GM12878 (cell line): ENCODE results near the gene INHBE. TPM values are rescaled to one million over a fixed set of nuclear protein-coding genes. Genes with fewer than 3 reads are reported as not detected.

ENCODE experiments used
- ATAC-seq: fragments of 200-7000 bp; cut with Tn5 transposase; 3 replicates; pipeline ENCODE4 v1.9.1; 2020; ENCODE audit warnings: mild to moderate bottlenecking, moderate library complexity
- BruUV-seq: library from RNA; stranded (reverse); fragments of 400-500 nt; replicated peaks from 2 replicates; lab custom pipeline; 2021; lab: Mats Ljungman, UMichigan
- CTCF ChIA-PET: fragments of 300-600 bp; sonication (Branson Sonifier 250); formaldehyde crosslinking; extraction: SDS; loops from one replicate; lab custom pipeline; 2021; ENCODE audit warnings: inconsistent platforms; lab: Yijun Ruan, JAX
- POLR2A ChIA-PET: fragments of 350-600 bp; formaldehyde crosslinking; extraction: SDS; loops from one replicate; lab custom pipeline; 2021; ENCODE audit warnings: inconsistent platforms; lab: Charles Lee
- RAD21 ChIA-PET: fragments of 300-600 bp; sonication (Branson Sonifier 250); formaldehyde crosslinking; loops from one replicate; lab custom pipeline; 2023; ENCODE audit warnings: antibody characterized with exemption; ENCODE audit not compliant: unreplicated experiment; lab: Charles Lee
- SMC1A ChIA-PET: fragments of 300-600 bp; sonication (Branson Sonifier 250); formaldehyde crosslinking; loops from one replicate; lab custom pipeline; 2023; ENCODE audit not compliant: unreplicated experiment, uncharacterized antibody; lab: Charles Lee
- DNase-seq: peaks from one replicate; pipeline ENCODE4 v3.0.0-alpha.2; 2011; ENCODE audit warnings: low read depth, low spot score
- FAIRE-seq: peaks from 3 replicates; lab custom pipeline; 2011; peaks lifted over from hg19 to GRCh38; lab: Jason Lieb, UNC
- H2AFZ ChIP-seq: 2 replicates; pipeline ENCODE4 v1.6.0; 2011; ENCODE audit warnings: low read depth, low read length, control low read depth; ENCODE audit not compliant: control insufficient read depth
- H3K27ac ChIP-seq: 2 replicates; pipeline ENCODE4 v1.5.1; 2011; ENCODE audit warnings: control low read depth; ENCODE audit not compliant: control insufficient read depth, insufficient read depth
- H3K27me3 ChIP-seq, 2 experiments: replicated peaks in 1 of 2; 2 replicates each; pipeline versions ENCODE4 v1.6.0 to v1.6.1; 2011; ENCODE audit warnings: low read length in 1 of 2; ENCODE audit not compliant: control insufficient read depth in 2 of 2, insufficient read depth in 2 of 2
- H3K36me3 ChIP-seq, 2 experiments: 2 replicates each; pipeline ENCODE4 v1.5.1; 2011; ENCODE audit warnings: low read length in 1 of 2; ENCODE audit not compliant: control insufficient read depth in 2 of 2, insufficient read depth in 2 of 2
- H3K4me1 ChIP-seq: 2 replicates; pipeline ENCODE4 v1.6.1; 2011; ENCODE audit warnings: mild to moderate bottlenecking, low read length, moderate library complexity, mixed read lengths; ENCODE audit not compliant: control insufficient read depth, insufficient read depth
- H3K4me2 ChIP-seq: 2 replicates; pipeline ENCODE4 v1.6.0; 2011; ENCODE audit warnings: control low read depth; ENCODE audit not compliant: control insufficient read depth, insufficient read depth
- H3K4me3 ChIP-seq: fragments of 200-600 bp; sonication (generic); 2 replicates; pipeline ENCODE4 v1.5.1; 2016
- H3K79me2 ChIP-seq: 2 replicates; pipeline ENCODE4 v1.6.0; 2011; ENCODE audit warnings: low read length; ENCODE audit not compliant: control insufficient read depth, insufficient read depth
- H3K9ac ChIP-seq: 2 replicates; pipeline ENCODE4 v1.8.0; 2011; ENCODE audit warnings: low read length, control low read depth, mixed read lengths; ENCODE audit not compliant: control insufficient read depth, insufficient read depth
- H3K9me3 ChIP-seq: replicated peaks from 3 replicates; pipeline ENCODE4 v1.5.1; 2011; ENCODE audit warnings: mild to moderate bottlenecking, low read length; ENCODE audit not compliant: control insufficient read depth, insufficient read depth
- H4K20me1 ChIP-seq: 2 replicates; pipeline ENCODE4 v1.6.0; 2011; ENCODE audit not compliant: control insufficient read depth, insufficient read depth
- BMI1 ChIP-seq: fragments of 450-650 bp; IDR thresholded peaks from 2 replicates; pipeline ENCODE4 v1.6.1; 2016; ENCODE audit warnings: mild to moderate bottlenecking, moderate library complexity, borderline replicate concordance
- CBFB ChIP-seq: IDR thresholded peaks from 2 replicates; pipeline ENCODE4 v1.6.1; 2016; ENCODE audit warnings: antibody characterized with exemption, low read depth
- CEBPZ ChIP-seq: fragments of 150-350 bp; IDR thresholded peaks from 2 replicates; pipeline ENCODE4 v1.6.1; 2016; ENCODE audit warnings: low read depth, low read length
- FOS ChIP-seq: IDR thresholded peaks from 3 replicates; pipeline ENCODE4 v1.6.1; 2011; ENCODE audit warnings: borderline replicate concordance; ENCODE audit not compliant: insufficient read length; ENCODE audit errors: extremely low read depth
- FOXK2 ChIP-seq: fragments of 450-650 bp; IDR thresholded peaks from 2 replicates; pipeline ENCODE4 v1.6.1; 2017; ENCODE audit warnings: mild to moderate bottlenecking, moderate library complexity
- FOXM1 ChIP-seq: IDR thresholded peaks from 2 replicates; pipeline ENCODE4 v1.6.1; 2012; ENCODE audit warnings: low read depth, mild to moderate bottlenecking, inconsistent platforms, low read length, moderate library complexity
- LARP7 ChIP-seq: fragments of 450-650 bp; IDR thresholded peaks from 2 replicates; pipeline ENCODE4 v1.6.1; 2017; ENCODE audit warnings: mild to moderate bottlenecking
- POLR2AphosphoS2 ChIP-seq: IDR thresholded peaks from 2 replicates; pipeline ENCODE4 v1.6.1; 2011; ENCODE audit warnings: low read depth, mild to moderate bottlenecking, low read length, improper control_type of control experiment, moderate library complexity
- RB1 ChIP-seq: fragments of 450-650 bp; formaldehyde crosslinking; IDR thresholded peaks from 2 replicates; pipeline ENCODE4 v1.6.1; 2017; ENCODE audit warnings: mild to moderate bottlenecking, borderline replicate concordance
- SMAD1 ChIP-seq: fragments of 450-650 bp; IDR thresholded peaks from 2 replicates; pipeline ENCODE4 v1.6.1; 2018; ENCODE audit warnings: mild to moderate bottlenecking, low read depth; ENCODE audit not compliant: partially characterized antibody
- SMAD5 ChIP-seq: IDR thresholded peaks from 2 replicates; pipeline ENCODE4 v1.6.1; 2016; ENCODE audit warnings: antibody characterized with exemption, low read depth
- SPI1 ChIP-seq: IDR thresholded peaks from 2 replicates; pipeline ENCODE4 v1.6.1; 2011; ENCODE audit warnings: low read depth, mild to moderate bottlenecking, low read length, moderate library complexity, borderline replicate concordance; ENCODE audit not compliant: insufficient read depth
- ZNF207 ChIP-seq: fragments of 450-650 bp; IDR thresholded peaks from 2 replicates; pipeline ENCODE4 v1.6.1; 2014; ENCODE audit warnings: antibody characterized with exemption, mild to moderate bottlenecking, borderline replicate concordance
- ZNF274 ChIP-seq: IDR thresholded peaks from one replicate; pipeline ENCODE4 v1.8.0; 2011; ENCODE audit not compliant: insufficient read length, insufficient read depth
- ZNF622 ChIP-seq: fragments of 450-650 bp; IDR thresholded peaks from 2 replicates; pipeline ENCODE4 v1.6.1; 2017; ENCODE audit warnings: mild to moderate bottlenecking, inconsistent platforms
- WGBS: methylation state at CpG from one replicate; pipeline ENCODE4 v1.1.6; 2016; ENCODE audit warnings: low lambda C conversion rate; ENCODE audit not compliant: insufficient replicate concordance, insufficient coverage; ENCODE audit errors: missing lambda C conversion rate; 5-methylcytosine and 5-hydroxymethylcytosine counted together
- in situ Hi-C: fragments of 300-500 bp; cut with MboI; formaldehyde crosslinking; loops from 9 replicates; pipeline ENCODE4 v1.14.3; 2018; ENCODE audit warnings: mixed read lengths
- intact Hi-C: fragments of 100-400 bp; cut with micrococcal nuclease; formaldehyde crosslinking; loops from one replicate; pipeline ENCODE4 v1.14.2; 2022; ENCODE audit not compliant: unreplicated experiment
- polyA plus RNA-seq, 11 experiments: library from polyadenylated mRNA; depleted of rRNA in 4 of 11; unstranded in 6 of 11; stranded (reverse) in 5 of 11; fragments of >200 nt; fragmentation: Nextera tagmentation in 4 of 11; fragmentation: Illumina TruSeq in 1 of 11; extraction: Ambion mirVana in 4 of 11; extraction: Trizol in 1 of 11; gene quantifications; 1 replicate in 1 of 11; 2 replicates in 10 of 11; pipeline versions ENCODE4 v1.2.1 to v1.2.3, GENCODE V29; 2011 to 2016; ENCODE audit warnings: inconsistent platforms in 2 of 11, missing spikeins in 2 of 11, low read depth in 1 of 11
- total RNA-seq, 4 experiments: library from RNA; depleted of rRNA in 3 of 4; stranded (reverse); fragments of >200 nt in 3 of 4; fragmentation: Illumina TruSeq in 1 of 4; extraction: Trizol in 1 of 4; gene quantifications; 2 replicates each; pipeline versions ENCODE4 v1.2.1 to v1.2.3, GENCODE V29; 2013 to 2021
- TF ChIP-seq, protein P1 (sequence below): IDR thresholded peaks from 2 replicates; pipeline ENCODE4 v1.6.1; 2012; ENCODE audit warnings: improper control_type of control experiment, low read depth, low read length; ENCODE audit not compliant: insufficient replicate concordance

The INHBE gene
- total and polyA plus RNA-seq, 10 of the 15 experiments (the other 5 are each of a cell fraction or from before 2014, with no cell fraction given) = 0.09 to 2.5 (median 0.37) TPM

DNA sequence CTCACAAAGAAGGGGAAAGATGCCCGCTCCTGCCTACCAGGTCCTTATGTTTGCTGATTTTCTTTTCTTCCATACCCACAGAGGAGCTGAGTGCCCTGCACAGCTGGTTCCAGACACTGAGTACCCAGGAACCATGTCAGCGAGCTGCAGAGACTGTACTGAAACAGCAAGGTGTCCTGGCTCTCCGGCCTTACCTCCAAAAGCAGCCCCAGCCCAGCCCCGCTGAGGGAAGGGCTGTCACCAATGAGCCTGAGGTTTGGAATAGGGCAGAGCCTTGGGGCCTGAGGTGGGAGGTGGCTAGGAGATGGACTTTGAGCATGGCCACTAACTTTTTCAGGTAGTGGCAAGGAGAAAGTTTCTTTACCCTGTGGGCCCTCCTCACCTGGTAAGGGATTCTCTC is 35.0 kb downstream of the INHBE start:
- Histone ChIP-seq H4K20me1 (no peaks in the 10 kb centered on the region), H3K9me3 (no peaks in the 10 kb centered on the region), H3K4me1 (peaks cover 6% of the 10 kb centered on the region), H3K27ac (no peak overlapping the region), H3K79me2 (peaks cover 17% of the 10 kb centered on the region), H3K36me3 (peaks cover 6 to 19% of the 10 kb centered on the region in 2 experiments), H3K9ac (no peak overlapping the region), H3K27me3 (no peaks in the 10 kb centered on the region), H3K4me2 (no peak overlapping the region), H3K4me3 (no peak overlapping the region), H2AFZ (no peak overlapping the region)
- intact Hi-C loops = no loop called here
- RAD21 ChIA-PET = no interaction called here
- FAIRE-seq (no peak), ATAC-seq (no peak), DNase-seq (no peak)
- BruUV-seq = no TSS peak
- 84% methylated on average over 4 of the region's 4 CpGs for WGBS
- in situ Hi-C loops = no loop called here
- SMC1A ChIA-PET = interaction anchor here (1.1 kb wide), 2 partner anchors 14 to 89 kb away, joined by 3 read pairs; no protein-coding TSS in a partner anchor
- CTCF ChIA-PET = no interaction called here
- POLR2A ChIA-PET = no interaction called here
- TF ChIP-seq SMAD5 (no peak), SMAD1 (no peak), SPI1 (no peak), LARP7 (no peak), FOS (no peak), ZNF622 (no peak), ZNF207 (no peak), FOXK2 (no peak), CBFB (no peak), RB1 (no peak), FOXM1 (no peak), ZNF274 (no peak), CEBPZ (no peak), BMI1 (no peak), POLR2AphosphoS2 (no peak)
- TF ChIP-seq, protein P1, sequence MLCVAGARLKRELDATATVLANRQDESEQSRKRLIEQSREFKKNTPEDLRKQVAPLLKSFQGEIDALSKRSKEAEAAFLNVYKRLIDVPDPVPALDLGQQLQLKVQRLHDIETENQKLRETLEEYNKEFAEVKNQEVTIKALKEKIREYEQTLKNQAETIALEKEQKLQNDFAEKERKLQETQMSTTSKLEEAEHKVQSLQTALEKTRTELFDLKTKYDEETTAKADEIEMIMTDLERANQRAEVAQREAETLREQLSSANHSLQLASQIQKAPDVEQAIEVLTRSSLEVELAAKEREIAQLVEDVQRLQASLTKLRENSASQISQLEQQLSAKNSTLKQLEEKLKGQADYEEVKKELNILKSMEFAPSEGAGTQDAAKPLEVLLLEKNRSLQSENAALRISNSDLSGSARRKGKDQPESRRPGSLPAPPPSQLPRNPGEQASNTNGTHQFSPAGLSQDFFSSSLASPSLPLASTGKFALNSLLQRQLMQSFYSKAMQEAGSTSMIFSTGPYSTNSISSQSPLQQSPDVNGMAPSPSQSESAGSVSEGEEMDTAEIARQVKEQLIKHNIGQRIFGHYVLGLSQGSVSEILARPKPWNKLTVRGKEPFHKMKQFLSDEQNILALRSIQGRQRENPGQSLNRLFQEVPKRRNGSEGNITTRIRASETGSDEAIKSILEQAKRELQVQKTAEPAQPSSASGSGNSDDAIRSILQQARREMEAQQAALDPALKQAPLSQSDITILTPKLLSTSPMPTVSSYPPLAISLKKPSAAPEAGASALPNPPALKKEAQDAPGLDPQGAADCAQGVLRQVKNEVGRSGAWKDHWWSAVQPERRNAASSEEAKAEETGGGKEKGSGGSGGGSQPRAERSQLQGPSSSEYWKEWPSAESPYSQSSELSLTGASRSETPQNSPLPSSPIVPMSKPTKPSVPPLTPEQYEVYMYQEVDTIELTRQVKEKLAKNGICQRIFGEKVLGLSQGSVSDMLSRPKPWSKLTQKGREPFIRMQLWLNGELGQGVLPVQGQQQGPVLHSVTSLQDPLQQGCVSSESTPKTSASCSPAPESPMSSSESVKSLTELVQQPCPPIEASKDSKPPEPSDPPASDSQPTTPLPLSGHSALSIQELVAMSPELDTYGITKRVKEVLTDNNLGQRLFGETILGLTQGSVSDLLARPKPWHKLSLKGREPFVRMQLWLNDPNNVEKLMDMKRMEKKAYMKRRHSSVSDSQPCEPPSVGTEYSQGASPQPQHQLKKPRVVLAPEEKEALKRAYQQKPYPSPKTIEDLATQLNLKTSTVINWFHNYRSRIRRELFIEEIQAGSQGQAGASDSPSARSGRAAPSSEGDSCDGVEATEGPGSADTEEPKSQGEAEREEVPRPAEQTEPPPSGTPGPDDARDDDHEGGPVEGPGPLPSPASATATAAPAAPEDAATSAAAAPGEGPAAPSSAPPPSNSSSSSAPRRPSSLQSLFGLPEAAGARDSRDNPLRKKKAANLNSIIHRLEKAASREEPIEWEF = no peak
